ENCODE results near the gene RBM10. TPM values are rescaled to one million over a fixed set of nuclear protein-coding genes. Genes with fewer than 3 reads are reported as not detected.

RBM10 gene
- total and polyA plus RNA-seq, 2 experiments from 2014 or later = 39.5 to 101 TPM

DNA sequence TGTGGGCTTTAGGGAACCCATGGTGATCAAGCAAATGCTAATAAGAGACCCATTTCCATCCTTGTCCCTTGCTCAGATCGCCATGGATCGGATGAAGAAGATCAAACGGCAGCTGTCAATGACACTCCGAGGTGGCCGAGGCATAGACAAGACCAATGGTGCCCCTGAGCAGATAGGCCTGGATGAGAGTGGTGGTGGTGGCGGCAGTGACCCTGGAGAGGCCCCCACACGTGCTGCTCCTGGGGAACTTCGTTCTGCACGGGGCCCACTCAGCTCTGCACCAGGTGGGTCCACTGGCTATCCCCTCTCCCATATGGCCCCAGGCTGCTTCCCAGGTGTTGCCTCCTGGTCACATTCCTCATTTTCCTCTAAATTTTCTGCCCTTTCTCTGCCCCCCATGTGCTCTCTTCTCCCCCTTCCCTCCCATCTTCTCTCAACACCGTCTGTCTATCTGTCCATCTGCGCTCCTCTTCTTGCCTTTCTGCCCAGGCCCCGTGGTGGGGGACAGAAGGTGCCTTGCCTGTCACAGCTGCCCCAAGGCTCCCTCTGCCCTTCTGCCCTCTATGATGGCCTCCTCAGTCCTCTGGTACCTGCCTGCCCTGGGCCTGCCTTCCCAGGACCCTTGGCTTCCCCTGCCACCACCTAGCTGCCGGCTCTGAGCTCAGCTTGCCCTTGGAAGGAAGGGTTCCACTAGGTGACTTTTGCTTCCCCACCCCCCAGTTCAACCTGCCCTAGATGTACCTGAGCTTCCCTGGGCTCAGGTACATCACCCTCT, 78.6 kb downstream of the RBM10 start (continued):
- TF ChIP-seq POLR2AphosphoS5 (IDR thresholded peaks at IDR 0.05; ENCODE audit: low read depth) = no peak

GRCh38 chrX:47224266-47224895, 79.4 kb downstream of the RBM10 start:
- Histone ChIP-seq H3K9me2 (ENCODE audit: insufficient read depth) (no peaks in the 10 kb centered on the region), H3K79me2 (replicated peaks; ENCODE audit: insufficient read depth) (peaks cover 30% of the 10 kb centered on the region), H3K27ac (ENCODE audit: low read depth) (no peak overlapping the region), H3K27me3 (ENCODE audit: insufficient read depth) (no peaks in the 10 kb centered on the region), H3K4me1 (ENCODE audit: insufficient read depth) (no peaks in the 10 kb centered on the region), H3K36me3 (ENCODE audit: insufficient read depth) (peaks cover 6% of the 10 kb centered on the region), H3K4me3 (no peak overlapping the region), H3F3A (replicated peaks; ENCODE audit: low read depth) (no peaks in the 10 kb centered on the region), H2AFZ (no peak overlapping the region), H3K4me2 (no peak overlapping the region), H4K20me1 (replicated peaks; ENCODE audit: insufficient read depth) (no peaks in the 10 kb centered on the region)
- Mint-ChIP-seq H3K4me3 (no peak overlapping the region), H3K27ac (no peak overlapping the region), H3K4me1 (peaks cover 16% of the 10 kb centered on the region), H3K27me3 (ENCODE audit: insufficient read depth, low read depth, poor library complexity) (peaks cover 7% of the 10 kb centered on the region), H3K36me3 (ENCODE audit: low read depth) (peaks cover 61% of the 10 kb centered on the region), H3K9me3 (no peaks in the 10 kb centered on the region)
- ATAC-seq (no peak), DNase-seq (ENCODE audit: low spot score) (no peak)
- TF ChIP-seq EZH2 (IDR thresholded peaks at IDR 0.05; ENCODE audit: low read depth, unreplicated experiment) (no peak), NANOG (IDR thresholded peaks at IDR 0.05; ENCODE audit: borderline replicate concordance) (no peak), CTCF (conservative IDR thresholded peaks at IDR 0.05; ENCODE audit: low read depth in 2 of 2) (no peak), JUNB (IDR thresholded peaks at IDR 0.05; ENCODE audit: unreplicated experiment) (no peak), ZNF114 (CRISPR knock-in tag; IDR thresholded peaks at IDR 0.05) (no peak), STAT1 (IDR thresholded peaks at IDR 0.05; ENCODE audit: unreplicated experiment) (no peak), ZNF331 (CRISPR knock-in tag; IDR thresholded peaks at IDR 0.05; ENCODE audit: low read depth) (no peak), ZNF462 (CRISPR knock-in tag; IDR thresholded peaks at IDR 0.05) (no peak), CREB1 (CRISPR knock-in tag; IDR thresholded peaks at IDR 0.05; ENCODE audit: low read depth) (no peak)
- TF ChIP-seq, protein P1, sequence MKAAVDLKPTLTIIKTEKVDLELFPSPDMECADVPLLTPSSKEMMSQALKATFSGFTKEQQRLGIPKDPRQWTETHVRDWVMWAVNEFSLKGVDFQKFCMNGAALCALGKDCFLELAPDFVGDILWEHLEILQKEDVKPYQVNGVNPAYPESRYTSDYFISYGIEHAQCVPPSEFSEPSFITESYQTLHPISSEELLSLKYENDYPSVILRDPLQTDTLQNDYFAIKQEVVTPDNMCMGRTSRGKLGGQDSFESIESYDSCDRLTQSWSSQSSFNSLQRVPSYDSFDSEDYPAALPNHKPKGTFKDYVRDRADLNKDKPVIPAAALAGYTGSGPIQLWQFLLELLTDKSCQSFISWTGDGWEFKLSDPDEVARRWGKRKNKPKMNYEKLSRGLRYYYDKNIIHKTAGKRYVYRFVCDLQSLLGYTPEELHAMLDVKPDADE (IDR thresholded peaks at IDR 0.05) = no peak
- TF ChIP-seq, protein P2, sequence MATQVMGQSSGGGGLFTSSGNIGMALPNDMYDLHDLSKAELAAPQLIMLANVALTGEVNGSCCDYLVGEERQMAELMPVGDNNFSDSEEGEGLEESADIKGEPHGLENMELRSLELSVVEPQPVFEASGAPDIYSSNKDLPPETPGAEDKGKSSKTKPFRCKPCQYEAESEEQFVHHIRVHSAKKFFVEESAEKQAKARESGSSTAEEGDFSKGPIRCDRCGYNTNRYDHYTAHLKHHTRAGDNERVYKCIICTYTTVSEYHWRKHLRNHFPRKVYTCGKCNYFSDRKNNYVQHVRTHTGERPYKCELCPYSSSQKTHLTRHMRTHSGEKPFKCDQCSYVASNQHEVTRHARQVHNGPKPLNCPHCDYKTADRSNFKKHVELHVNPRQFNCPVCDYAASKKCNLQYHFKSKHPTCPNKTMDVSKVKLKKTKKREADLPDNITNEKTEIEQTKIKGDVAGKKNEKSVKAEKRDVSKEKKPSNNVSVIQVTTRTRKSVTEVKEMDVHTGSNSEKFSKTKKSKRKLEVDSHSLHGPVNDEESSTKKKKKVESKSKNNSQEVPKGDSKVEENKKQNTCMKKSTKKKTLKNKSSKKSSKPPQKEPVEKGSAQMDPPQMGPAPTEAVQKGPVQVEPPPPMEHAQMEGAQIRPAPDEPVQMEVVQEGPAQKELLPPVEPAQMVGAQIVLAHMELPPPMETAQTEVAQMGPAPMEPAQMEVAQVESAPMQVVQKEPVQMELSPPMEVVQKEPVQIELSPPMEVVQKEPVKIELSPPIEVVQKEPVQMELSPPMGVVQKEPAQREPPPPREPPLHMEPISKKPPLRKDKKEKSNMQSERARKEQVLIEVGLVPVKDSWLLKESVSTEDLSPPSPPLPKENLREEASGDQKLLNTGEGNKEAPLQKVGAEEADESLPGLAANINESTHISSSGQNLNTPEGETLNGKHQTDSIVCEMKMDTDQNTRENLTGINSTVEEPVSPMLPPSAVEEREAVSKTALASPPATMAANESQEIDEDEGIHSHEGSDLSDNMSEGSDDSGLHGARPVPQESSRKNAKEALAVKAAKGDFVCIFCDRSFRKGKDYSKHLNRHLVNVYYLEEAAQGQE (IDR thresholded peaks at IDR 0.05; ENCODE audit: unreplicated experiment) = no peak

Measured in GM23338 (cell line).